Putamen (tissue), 1 donor: ENCODE results near the gene EME2.
"Not testable (repeated sequence)": the region's sequence is repeated elsewhere in the genome, so short reads cannot be mapped to it uniquely, and the experiment has no call there.

Source experiments
- DNase-seq: peaks from one replicate; pipeline ENCODE4 v3.0.0-alpha.2; 2016; ENCODE audit warnings: low spot score

Gene EME2

GRCh38 chr16:1772362-1772907, at the start of gene EME2:
EME2 (plus strand) TSS chr16:1772810; CDS start chr16:1773228, 418 bp downstream.
- no peak for DNase-seq

- no peak for DNase-seq
These were observed 49.0 kb upstream of the EME2 start for GRCh38 chr16:1723450-1724147.

GRCh38 chr16:1724491-1724890, 48.1 kb upstream of the EME2 start:
- no peak for DNase-seq

GRCh38 chr16:1726661-1727502, 45.7 kb upstream of the EME2 start:
- DNase-seq = no peak

GRCh38 chr16:1727651-1728624, 44.7 kb upstream of the EME2 start:
- no peak for DNase-seq

- no peak for DNase-seq
These were observed 43.6 kb upstream of the EME2 start for GRCh38 chr16:1729026-1729425.

- no peak for DNase-seq
These were observed 43.2 kb upstream of the EME2 start for GRCh38 chr16:1729445-1729844.

GRCh38 chr16:1731073-1731472, 41.5 kb upstream of the EME2 start:
- DNase-seq = no peak

- no peak for DNase-seq
These were observed 41.0 kb upstream of the EME2 start for GRCh38 chr16:1731603-1732002.

- no peak for DNase-seq
These were observed 40.5 kb upstream of the EME2 start for GRCh38 chr16:1732071-1732470.

GRCh38 chr16:1732551-1732987, 40.0 kb upstream of the EME2 start:
- DNase-seq = not testable (repeated sequence)

- DNase-seq = no peak
These were observed 38.5 kb upstream of the EME2 start for GRCh38 chr16:1734123-1734522.

- DNase-seq = no peak
These were observed 37.8 kb upstream of the EME2 start for GRCh38 chr16:1734816-1735215.

- DNase-seq = no peak
These were observed 32.4 kb upstream of the EME2 start for GRCh38 chr16:1740234-1740633.

- DNase-seq = no peak
These were observed 31.7 kb upstream of the EME2 start for GRCh38 chr16:1740781-1741490.

- DNase-seq = no peak
These were observed 31.0 kb upstream of the EME2 start for GRCh38 chr16:1741553-1742165.

- no peak for DNase-seq
These were observed 29.0 kb upstream of the EME2 start for GRCh38 chr16:1743376-1744337.

- no peak for DNase-seq
These were observed 28.2 kb upstream of the EME2 start for GRCh38 chr16:1744338-1744840.

- DNase-seq = no peak
These were observed 27.3 kb upstream of the EME2 start for GRCh38 chr16:1745181-1745899.
